IPS-NIHi11 (cell line): ENCODE results near the gene SGF29.
A peak's percentile ranks its signal among the peaks of the same experiment; 100 is the strongest.
"Not testable (repeated sequence)": the region's sequence is repeated elsewhere in the genome, so short reads cannot be mapped to it uniquely, and the experiment has no call there.

Source experiments
- DNase-seq: peaks from one replicate; pipeline ENCODE4 v3.0.0; 2012; ENCODE audit warnings: mixed read lengths, low spot score

Gene SGF29

DNA sequence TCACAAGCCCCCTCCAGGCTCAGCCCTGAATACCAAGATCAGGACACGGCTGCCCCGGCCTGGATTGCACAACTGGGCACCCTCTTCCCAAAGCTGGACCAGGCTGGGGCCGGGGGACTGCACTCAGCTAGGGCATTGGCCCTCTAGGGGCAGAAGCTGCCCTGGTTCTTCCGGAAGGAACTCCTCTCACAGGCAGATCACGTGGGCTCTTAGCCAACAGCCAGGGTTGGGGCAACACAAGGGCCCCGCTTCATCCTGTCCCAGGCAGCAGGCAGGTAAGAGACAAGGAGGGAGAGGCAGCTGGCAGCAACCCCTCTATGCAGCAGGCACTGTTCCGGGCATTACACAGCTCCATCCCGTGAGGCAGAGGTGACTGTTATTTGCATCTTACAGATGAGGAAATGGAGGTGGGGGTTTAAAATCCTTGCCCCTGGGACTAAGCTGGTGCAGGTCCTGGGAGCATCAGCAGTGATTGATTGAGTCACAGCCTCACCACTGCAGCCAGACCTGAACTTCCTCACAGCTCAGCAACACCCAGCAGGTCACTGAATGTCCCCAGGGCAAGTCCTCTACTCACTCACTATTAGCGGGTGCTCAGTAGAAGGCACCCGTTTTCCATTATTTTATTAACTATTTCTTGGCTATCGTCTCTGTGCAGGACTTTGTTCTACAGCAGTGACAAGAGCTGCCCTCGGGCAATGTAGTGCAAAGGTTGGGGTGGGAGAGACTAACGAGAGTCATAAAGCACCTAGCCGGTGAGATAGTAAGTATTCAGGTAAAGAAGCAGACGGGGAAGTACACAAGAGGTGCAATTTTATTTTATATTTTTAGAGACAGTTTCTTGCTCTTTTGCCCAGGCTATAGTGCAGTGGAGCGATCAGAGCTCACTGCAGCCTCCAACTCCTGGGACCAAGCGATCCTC is 58.9 kb downstream of the SGF29 start:
- not testable (repeated sequence) for DNase-seq

DNA sequence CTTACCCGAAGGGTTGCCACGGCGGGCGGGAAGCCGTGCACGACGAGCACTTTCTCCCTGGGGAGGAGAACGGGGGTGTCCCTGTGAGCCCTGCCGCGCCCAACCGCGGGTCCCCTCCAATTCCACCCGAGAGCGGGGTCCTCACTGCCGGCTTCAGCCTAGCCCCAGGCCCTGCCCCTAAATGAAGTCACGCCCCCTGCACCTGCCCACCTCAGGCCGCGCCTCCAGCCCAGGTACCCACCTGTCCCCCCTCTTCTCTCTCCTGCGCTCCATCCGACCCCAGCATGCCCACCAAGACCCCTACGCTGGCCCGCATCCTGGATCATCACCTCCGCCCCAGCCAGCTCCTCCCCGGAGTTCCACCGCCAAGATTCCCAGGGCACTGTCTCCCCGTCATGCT is 60.2 kb downstream of the SGF29 start:
- DNase-seq = not testable (repeated sequence)

DNA sequence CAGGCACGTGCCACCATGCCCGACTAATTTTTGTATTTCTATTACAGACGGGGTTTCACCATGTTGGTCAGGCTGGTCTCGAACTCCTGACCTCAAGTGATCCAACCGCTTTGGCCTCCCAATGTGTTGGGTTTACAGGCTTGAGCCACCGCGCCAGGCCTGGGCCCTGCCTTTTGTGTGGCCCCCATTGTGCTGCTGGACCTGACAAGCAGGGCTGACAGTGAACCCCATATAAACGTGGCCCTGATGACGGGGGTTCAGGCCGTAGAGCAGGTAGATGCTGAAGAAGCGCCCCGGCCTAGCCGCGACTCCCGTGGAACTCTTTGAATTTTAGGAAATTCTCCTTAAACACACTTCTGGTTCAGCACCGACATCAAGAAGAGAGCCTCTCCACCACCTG is 60.8 kb downstream of the SGF29 start:
- not testable (repeated sequence) for DNase-seq

DNA sequence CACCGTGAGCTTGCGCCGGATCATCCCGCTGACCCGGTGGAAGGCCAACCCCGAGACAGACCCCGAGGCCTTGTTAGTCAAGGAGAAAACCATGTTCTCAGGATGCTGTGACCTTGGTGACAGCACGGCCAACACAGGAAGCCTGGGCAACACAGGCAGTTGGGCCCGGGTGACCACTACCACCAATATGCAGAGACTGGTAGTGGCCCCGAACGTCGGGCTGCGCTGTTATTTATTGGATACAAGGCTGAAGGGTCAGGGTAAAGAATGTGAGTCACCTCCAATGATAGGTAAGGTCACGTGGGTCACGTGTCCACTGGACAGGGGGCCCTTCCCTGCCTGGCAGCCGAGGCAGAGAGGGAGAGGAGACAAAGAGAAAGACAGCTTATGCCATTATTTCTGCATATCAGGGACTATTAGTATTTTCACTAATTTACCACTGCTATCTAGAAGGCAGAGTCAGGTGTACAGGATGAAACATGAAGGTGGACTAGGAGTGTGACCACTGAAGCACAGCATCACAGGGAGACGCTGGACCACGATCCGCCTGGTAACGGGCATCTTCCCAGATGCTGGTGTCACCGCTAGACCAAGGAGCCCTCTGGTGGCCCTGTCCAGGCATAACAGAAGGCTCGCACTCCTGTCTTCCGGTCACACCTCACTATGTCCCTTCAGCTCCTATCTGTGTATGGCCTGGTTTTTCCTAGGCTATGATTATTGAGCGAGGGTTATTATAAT is 61.9 kb downstream of the SGF29 start:
- DNase-seq = not testable (repeated sequence)

DNA sequence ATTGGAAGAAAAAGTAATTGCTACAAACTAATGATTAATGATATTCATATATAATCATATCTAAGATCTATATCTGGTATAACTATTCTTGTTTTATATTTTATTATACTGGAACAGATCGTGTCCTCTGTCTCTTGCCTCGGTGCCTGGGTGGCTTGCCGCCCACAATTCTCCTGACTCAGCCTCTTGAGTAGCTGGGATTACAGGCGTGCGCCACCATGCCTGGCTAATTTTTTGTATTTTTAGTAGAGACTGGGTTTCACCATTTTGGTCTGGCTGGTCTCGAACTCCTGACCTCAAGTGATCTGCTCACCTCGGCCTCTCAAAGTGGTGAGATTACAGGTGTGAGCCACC is 62.5 kb downstream of the SGF29 start:
- not testable (repeated sequence) for DNase-seq

DNA sequence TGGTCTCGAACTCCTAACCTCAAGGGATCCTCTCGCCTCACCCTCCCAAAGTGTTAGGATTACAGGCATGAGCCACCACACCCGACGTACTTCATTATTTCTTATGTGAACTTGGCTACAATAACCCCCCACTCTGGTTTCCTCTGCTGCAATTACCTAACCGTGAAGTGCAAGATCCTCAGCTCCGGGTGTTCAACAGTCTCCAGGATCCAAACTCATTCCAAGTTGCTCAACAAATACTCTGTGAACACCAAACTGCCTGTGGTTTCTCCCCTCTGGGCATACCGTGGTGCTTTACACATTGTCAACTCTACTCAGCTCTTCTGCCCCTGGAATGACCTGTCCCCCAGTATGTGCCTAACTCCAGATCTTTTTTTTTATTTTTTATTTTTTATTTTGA is 62.9 kb downstream of the SGF29 start:
- no peak for DNase-seq

DNA sequence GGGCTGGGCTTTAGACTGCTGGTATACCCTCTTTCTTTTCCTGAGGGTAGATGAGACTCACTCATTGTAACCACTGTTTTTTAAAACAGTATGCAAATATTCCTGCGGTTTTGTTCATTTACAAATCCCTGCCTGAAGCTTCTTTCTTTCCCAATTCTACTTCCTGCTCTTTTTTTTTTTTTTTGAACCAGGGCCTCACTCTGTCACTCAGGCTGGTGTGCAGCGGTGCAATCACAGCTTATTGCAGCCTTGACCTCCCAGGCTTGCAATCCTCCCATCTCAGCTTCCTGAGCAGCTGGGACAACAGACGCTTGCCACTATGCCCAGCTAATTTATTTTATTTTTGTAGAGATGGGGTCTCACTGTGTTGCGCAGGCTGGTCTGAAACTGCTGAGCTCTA is 64.2 kb downstream of the SGF29 start:
- DNase-seq = no peak

DNA sequence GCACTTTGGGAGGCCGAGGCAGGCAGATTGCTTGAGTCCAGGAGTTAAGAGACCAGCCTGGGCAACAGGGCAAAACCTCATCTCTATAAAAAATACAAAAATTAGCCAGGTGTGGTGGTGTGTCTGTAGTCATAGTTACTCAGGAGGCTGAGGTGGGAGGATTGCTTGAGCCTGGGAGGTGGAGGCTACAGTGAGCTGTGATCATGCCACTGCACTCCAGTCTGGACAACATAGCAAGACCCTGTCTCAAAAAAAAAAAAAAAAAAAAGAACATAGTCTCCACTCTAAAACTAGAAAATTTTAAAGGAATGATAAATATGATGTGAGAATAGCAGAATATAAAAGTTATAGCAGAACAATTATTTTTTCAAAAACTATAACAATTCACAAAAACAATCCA is 66.6 kb downstream of the SGF29 start:
- DNase-seq = not testable (repeated sequence)

DNA sequence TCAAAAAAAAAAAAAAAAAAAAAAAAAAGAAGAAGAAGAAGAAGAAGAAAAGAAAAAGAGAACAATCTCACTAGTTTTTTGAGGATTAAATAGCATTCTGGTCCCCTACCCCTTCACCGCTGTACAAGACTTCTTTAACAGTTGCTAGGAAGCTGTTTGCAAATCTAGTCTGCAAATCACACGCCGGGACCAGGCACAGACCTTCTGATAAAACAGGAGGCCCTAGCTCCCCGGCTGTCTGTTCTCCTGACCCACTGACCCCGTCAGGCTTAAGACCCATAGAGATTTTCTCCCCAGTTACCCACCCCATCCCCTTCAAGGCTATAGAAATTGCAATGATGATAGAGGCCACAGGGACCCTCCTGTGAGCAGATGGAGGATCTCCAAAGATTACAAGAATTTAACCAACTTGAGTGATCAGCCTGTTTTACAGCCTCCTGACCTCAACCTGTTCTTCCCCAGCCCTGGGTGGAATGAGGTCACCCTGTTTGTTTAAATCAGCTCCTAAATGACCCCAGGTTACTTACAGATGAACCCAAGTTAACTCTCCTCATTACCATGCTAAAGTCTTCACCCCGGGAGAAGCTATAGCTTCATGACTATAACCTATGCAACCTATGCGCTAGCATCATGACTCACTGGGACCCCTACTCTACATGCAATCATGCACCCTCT is 67.9 kb downstream of the SGF29 start:
- no peak for DNase-seq

DNA sequence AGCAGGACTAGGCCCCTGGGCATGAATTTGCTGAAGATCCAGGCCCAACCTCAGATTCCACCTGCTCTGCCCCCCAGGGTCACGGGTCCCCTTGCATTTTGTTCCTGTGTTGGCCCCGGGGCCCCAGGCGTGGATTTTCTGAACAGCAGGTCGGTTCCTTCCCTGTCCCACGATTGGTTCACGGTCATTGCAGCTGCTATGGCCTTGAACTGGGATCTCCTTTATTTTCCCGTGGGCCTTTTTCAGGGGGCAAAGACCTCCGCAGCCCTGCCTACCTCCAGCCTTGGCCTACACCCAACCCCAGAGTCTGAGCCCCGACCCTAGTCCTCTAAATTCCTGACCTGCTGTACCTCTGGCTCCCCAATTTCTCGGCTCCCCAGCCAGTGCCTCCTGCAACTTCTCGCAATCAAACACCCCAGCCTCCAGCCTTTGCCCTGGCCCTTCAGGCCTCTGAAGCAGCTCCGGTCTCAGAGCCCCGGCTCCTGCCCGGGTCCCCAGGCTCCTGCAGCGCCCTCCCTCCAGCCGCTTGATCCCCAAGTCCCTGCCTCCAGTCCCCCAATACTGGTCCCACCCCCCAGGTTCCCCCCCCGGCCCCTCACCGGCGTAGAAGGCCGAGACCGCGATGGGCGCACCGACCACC is 68.9 kb downstream of the SGF29 start:
- DNase-seq = not testable (repeated sequence)

DNA sequence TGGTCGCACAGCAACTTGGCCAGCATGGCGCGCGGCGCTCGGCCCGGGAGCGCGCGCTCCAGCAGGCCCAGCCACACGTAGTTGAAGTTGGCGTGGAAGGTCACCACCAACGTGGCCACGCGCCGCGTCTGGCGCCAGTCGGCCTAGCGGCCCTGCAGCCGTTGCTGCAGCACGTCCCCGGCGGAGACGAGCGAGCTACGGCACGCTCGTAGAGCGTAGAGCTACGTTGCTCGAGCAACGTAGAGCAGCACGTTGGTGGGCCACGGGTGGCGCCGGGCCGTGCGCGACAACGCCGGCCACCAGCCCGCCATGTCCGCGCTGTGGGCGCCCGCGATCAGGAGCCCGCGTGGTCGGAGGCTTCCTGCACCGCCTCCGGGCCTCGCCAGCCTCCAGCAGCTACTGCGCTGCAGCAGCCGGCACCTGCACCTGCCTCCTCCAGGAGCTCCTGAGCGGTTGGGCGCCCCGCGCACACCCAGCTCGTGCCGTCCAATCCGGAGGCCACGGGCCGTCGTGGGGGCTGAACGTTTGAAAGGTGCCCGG is 69.5 kb downstream of the SGF29 start:
- DNase-seq = peak; percentile 71

DNA sequence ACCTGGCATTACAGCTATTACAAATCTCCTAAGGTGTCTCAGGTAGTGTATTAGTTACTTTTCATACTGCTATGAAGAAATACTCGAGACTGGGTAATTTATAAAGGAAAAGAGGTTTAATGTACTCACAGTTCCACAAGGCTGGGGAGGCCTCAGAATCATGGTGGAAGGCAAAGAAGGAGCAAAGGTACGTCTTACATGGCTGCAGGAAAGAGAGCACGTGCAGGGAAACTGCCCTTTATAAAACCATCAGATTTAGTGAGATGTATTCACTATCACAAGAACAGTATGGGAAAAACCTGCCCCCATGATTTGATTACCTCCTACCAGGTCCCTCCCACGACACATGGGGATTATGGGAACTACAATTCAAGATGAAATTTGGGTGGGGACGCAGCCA is 77.2 kb downstream of the SGF29 start:
- not testable (repeated sequence) for DNase-seq

DNA sequence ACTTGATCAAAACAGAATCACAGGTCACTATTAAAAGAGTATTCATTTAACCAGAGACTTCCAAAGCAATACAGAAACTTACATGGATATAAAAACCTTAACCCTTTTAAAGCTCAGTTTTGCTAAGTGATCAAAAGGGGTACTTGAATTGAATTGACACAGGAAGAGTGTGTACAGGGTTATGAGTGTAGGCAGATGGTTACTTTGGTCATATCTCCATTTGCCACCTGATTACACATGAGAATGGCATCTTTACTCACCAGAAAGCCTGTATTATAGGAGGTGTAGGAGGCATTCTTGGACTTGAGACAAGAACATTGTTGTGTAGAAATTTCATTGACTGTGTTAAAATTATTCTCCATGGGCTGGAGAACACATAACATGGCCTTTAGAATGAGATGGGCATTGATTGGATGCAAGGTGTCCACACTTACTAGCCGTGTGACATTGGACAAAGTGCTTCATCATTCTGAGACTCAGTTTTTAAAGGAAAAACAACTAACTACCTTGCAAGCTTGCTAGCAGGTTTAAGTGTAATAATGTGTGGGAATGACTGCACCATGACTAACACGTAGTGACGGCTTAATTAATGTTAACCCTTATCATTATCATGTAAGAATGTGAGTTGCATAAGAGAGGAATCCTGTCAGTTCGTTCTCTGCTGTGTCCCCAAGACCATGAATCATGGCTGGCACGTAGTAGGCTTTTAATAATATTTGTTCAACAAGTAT is 82.5 kb downstream of the SGF29 start:
- not testable (repeated sequence) for DNase-seq

DNA sequence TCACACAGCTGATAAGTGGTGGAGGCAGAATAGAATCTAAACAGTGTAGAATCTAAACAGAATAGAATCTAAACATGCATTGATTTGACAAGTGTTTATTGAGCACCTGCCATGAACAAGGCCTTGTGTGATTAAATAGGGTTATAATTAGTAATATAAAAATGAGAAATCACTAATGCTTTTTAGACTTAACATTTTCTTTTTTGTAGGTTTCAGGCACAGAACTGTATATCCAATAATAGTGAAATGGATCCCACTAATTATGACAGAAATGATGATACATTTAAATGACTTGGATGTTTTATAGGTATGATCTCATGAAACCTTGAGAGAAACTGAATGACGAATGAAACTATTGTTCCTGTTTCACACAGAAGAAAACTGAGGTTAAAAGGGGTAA is 84.0 kb downstream of the SGF29 start, which contains the start of gene NPIPB8:
Gene NPIPB8 (plus strand): TSS at position 301 of the 400 bp plus-strand sequence. CDS start 296 bp downstream, outside the sequence.
- DNase-seq = not testable (repeated sequence)

DNA sequence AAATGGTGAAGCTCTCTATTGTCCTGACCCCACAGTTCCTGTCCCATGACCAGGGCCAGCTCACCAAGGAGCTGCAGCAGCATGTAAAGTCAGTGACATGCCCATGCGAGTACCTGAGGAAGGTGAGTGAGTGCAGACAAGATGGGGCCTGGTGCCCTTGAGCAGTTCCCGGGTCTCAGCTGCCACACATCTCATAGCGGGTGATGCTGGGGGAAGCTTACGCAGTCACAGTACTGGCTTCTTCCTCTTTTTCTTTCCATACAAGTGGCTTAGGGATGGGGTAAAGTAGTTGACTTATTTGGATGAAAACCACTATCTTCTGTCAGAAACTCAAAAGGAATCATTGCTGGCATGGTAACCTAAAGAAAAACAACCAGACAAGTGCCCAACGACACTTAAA is 84.6 kb downstream of the SGF29 start:
- DNase-seq = not testable (repeated sequence)

DNA sequence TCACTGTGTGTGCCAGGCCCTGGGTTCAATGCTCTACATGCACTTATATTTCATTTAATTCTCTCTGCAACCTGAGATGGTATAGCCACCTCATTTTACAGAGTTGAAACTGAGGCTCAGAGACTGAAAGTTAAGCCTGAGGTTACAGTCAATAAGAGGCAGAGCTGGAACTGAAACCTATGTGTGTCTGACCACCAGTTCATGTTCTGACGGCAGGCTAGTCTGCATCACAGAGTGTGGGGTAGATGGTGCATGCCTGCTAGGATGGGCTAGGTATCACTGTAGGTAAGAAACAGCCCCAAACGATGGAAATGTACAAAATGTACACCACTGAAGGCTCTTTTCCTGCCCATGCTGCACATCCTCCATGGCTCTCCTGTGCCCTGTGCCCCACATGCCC is 86.2 kb downstream of the SGF29 start:
- DNase-seq = not testable (repeated sequence)
